ENCODE data around the gene SLAMF8.

The SLAMF8 gene

GRCh38 chr1:159838715-159839114 lies 12.0 kb downstream of the SLAMF8 start:
- Histone ChIP-seq H3K9me3 (ENCODE audit: insufficient read depth, low read length) (no peaks in the 10 kb centered on the region), H3K9ac (ENCODE audit: insufficient read length, low read depth) (no peak overlapping the region), H3K4me1 (ENCODE audit: insufficient read depth, insufficient read length) (no peaks in the 10 kb centered on the region), H3K27me3 (ENCODE audit: insufficient read depth, insufficient read length) (no peaks in the 10 kb centered on the region), H3K4me3 (ENCODE audit: insufficient read length, low read depth) (no peak overlapping the region), H3K36me3 (ENCODE audit: insufficient read depth, insufficient read length, low read length) (no peaks in the 10 kb centered on the region)
- TF ChIP-seq YY1 (IDR thresholded peaks at IDR 0.05; ENCODE audit: insufficient read depth, insufficient read length) (no peak), SUZ12 (IDR thresholded peaks at IDR 0.05; ENCODE audit: extremely low read depth, insufficient read depth, insufficient read length) (no peak), ZNF274 (IDR thresholded peaks at IDR 0.05; ENCODE audit: low read depth, low read length) (no peak)
- no peak for DNase-seq (ENCODE audit: low read depth, low spot score)

GRCh38 chr1:159839116-159839849 lies 12.6 kb downstream of the SLAMF8 start:
- DNase-seq (ENCODE audit: low read depth, low spot score), result no peak
- Histone ChIP-seq H3K9ac (ENCODE audit: insufficient read length, low read depth) (no peak overlapping the region), H3K4me1 (ENCODE audit: insufficient read depth, insufficient read length) (no peaks in the 10 kb centered on the region), H3K9me3 (ENCODE audit: insufficient read depth, low read length) (no peaks in the 10 kb centered on the region), H3K4me3 (ENCODE audit: insufficient read length, low read depth) (no peak overlapping the region), H3K36me3 (ENCODE audit: insufficient read depth, insufficient read length, low read length) (no peaks in the 10 kb centered on the region), H3K27me3 (ENCODE audit: insufficient read depth, insufficient read length) (peaks cover under 1% of the 10 kb centered on the region)
- TF ChIP-seq ZNF274 (IDR thresholded peaks at IDR 0.05; ENCODE audit: low read depth, low read length), result no peak
- no peak for TF ChIP-seq YY1 (IDR thresholded peaks at IDR 0.05; ENCODE audit: insufficient read depth, insufficient read length)
- no peak for TF ChIP-seq SUZ12 (IDR thresholded peaks at IDR 0.05; ENCODE audit: extremely low read depth, insufficient read depth, insufficient read length)

- no peaks in the 10 kb centered on the region for H3K9me3 ChIP-seq (ENCODE audit: insufficient read depth, low read length)
- no peaks in the 10 kb centered on the region for H3K36me3 ChIP-seq (ENCODE audit: insufficient read depth, insufficient read length, low read length)
- H3K27me3 ChIP-seq (ENCODE audit: insufficient read depth, insufficient read length), result peaks cover 3% of the 10 kb centered on the region
- no peaks in the 10 kb centered on the region for H3K4me1 ChIP-seq (ENCODE audit: insufficient read depth, insufficient read length)
- no peak for DNase-seq (ENCODE audit: low read depth, low spot score)
- no peak overlapping the region for H3K9ac ChIP-seq (ENCODE audit: insufficient read length, low read depth)
- no peak overlapping the region for H3K4me3 ChIP-seq (ENCODE audit: insufficient read length, low read depth)
- TF ChIP-seq SUZ12 (IDR thresholded peaks at IDR 0.05; ENCODE audit: extremely low read depth, insufficient read depth, insufficient read length) (no peak), ZNF274 (IDR thresholded peaks at IDR 0.05; ENCODE audit: low read depth, low read length) (no peak), YY1 (IDR thresholded peaks at IDR 0.05; ENCODE audit: insufficient read depth, insufficient read length) (no peak)
Observed at GRCh38 chr1:159841749-159842148, 15.1 kb downstream of the SLAMF8 start.

GRCh38 chr1:159843459-159843858 lies 16.8 kb downstream of the SLAMF8 start:
- Histone ChIP-seq H3K36me3 (ENCODE audit: insufficient read depth, insufficient read length, low read length) (no peaks in the 10 kb centered on the region), H3K4me3 (ENCODE audit: insufficient read length, low read depth) (no peak overlapping the region), H3K27me3 (ENCODE audit: insufficient read depth, insufficient read length) (peaks cover 3% of the 10 kb centered on the region), H3K4me1 (ENCODE audit: insufficient read depth, insufficient read length) (no peaks in the 10 kb centered on the region), H3K9me3 (ENCODE audit: insufficient read depth, low read length) (no peaks in the 10 kb centered on the region), H3K9ac (ENCODE audit: insufficient read length, low read depth) (no peak overlapping the region)
- no peak for DNase-seq (ENCODE audit: low read depth, low spot score)
- TF ChIP-seq YY1 (IDR thresholded peaks at IDR 0.05; ENCODE audit: insufficient read depth, insufficient read length) (no peak), ZNF274 (IDR thresholded peaks at IDR 0.05; ENCODE audit: low read depth, low read length) (no peak), SUZ12 (IDR thresholded peaks at IDR 0.05; ENCODE audit: extremely low read depth, insufficient read depth, insufficient read length) (no peak)

- no peak for TF ChIP-seq SUZ12 (IDR thresholded peaks at IDR 0.05; ENCODE audit: extremely low read depth, insufficient read depth, insufficient read length)
- no peak for TF ChIP-seq ZNF274 (IDR thresholded peaks at IDR 0.05; ENCODE audit: low read depth, low read length)
- TF ChIP-seq YY1 (IDR thresholded peaks at IDR 0.05; ENCODE audit: insufficient read depth, insufficient read length), result no peak
- no peak overlapping the region for H3K4me3 ChIP-seq (ENCODE audit: insufficient read length, low read depth)
- H3K9ac ChIP-seq (ENCODE audit: insufficient read length, low read depth), result no peak overlapping the region
- H3K36me3 ChIP-seq (ENCODE audit: insufficient read depth, insufficient read length, low read length), result no peaks in the 10 kb centered on the region
- peaks cover 3% of the 10 kb centered on the region for H3K27me3 ChIP-seq (ENCODE audit: insufficient read depth, insufficient read length)
- no peaks in the 10 kb centered on the region for H3K4me1 ChIP-seq (ENCODE audit: insufficient read depth, insufficient read length)
- DNase-seq (ENCODE audit: low read depth, low spot score), result no peak
- no peaks in the 10 kb centered on the region for H3K9me3 ChIP-seq (ENCODE audit: insufficient read depth, low read length)
Observed at GRCh38 chr1:159845751-159846629, 19.3 kb downstream of the SLAMF8 start.

- Histone ChIP-seq H3K9me3 (ENCODE audit: insufficient read depth, low read length) (no peaks in the 10 kb centered on the region), H3K4me1 (ENCODE audit: insufficient read depth, insufficient read length) (no peaks in the 10 kb centered on the region), H3K9ac (ENCODE audit: insufficient read length, low read depth) (no peak overlapping the region), H3K36me3 (ENCODE audit: insufficient read depth, insufficient read length, low read length) (no peaks in the 10 kb centered on the region), H3K4me3 (ENCODE audit: insufficient read length, low read depth) (no peak overlapping the region), H3K27me3 (ENCODE audit: insufficient read depth, insufficient read length) (peaks cover 3% of the 10 kb centered on the region)
- TF ChIP-seq YY1 (IDR thresholded peaks at IDR 0.05; ENCODE audit: insufficient read depth, insufficient read length) (no peak), ZNF274 (IDR thresholded peaks at IDR 0.05; ENCODE audit: low read depth, low read length) (no peak), SUZ12 (IDR thresholded peaks at IDR 0.05; ENCODE audit: extremely low read depth, insufficient read depth, insufficient read length) (no peak)
- DNase-seq (ENCODE audit: low read depth, low spot score), result no peak
Observed at GRCh38 chr1:159847231-159847630, 20.6 kb downstream of the SLAMF8 start.

GRCh38 chr1:159848326-159848725 lies 21.7 kb downstream of the SLAMF8 start:
- Histone ChIP-seq H3K4me1 (ENCODE audit: insufficient read depth, insufficient read length) (no peaks in the 10 kb centered on the region), H3K27me3 (ENCODE audit: insufficient read depth, insufficient read length) (peaks cover 5% of the 10 kb centered on the region), H3K9ac (ENCODE audit: insufficient read length, low read depth) (no peak overlapping the region), H3K4me3 (ENCODE audit: insufficient read length, low read depth) (no peak overlapping the region), H3K36me3 (ENCODE audit: insufficient read depth, insufficient read length, low read length) (no peaks in the 10 kb centered on the region), H3K9me3 (ENCODE audit: insufficient read depth, low read length) (no peaks in the 10 kb centered on the region)
- DNase-seq (ENCODE audit: low read depth, low spot score), result no peak
- TF ChIP-seq ZNF274 (IDR thresholded peaks at IDR 0.05; ENCODE audit: low read depth, low read length), result no peak
- no peak for TF ChIP-seq SUZ12 (IDR thresholded peaks at IDR 0.05; ENCODE audit: extremely low read depth, insufficient read depth, insufficient read length)
- no peak for TF ChIP-seq YY1 (IDR thresholded peaks at IDR 0.05; ENCODE audit: insufficient read depth, insufficient read length)

Measured in NT2/D1 (cell line).